ENCODE data around the gene CALR3.
"Not testable (repeated sequence)": the region's sequence is repeated elsewhere in the genome, so short reads cannot be mapped to it uniquely, and the experiment has no call there.

CALR3 gene

DNA sequence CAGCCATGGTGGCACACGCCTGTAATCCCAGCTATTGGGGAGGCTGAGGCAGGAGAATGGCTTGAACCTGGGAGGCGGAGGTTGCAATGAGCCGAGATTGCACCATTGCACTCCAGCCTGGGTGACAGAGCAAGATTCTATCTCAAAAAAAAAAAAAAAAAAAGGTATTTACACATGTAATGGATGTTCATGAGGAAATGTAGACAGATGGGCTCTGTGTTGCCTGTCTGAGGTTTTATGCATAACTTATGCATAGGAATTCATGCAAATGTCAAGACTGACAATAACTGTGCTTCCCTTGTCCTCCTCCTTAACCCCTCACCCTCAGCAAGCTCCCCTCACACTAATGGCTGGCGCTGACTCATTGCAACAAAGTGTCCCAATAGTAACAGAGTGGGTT lies 9.5 kb downstream of the CALR3 start:
- not testable (repeated sequence) for H3K27me3 Mint-ChIP-seq, H3K4me3 Mint-ChIP-seq, H3K36me3 Mint-ChIP-seq, H3K9me3 Mint-ChIP-seq, DNase-seq, H3K27ac Mint-ChIP-seq, H3K4me1 Mint-ChIP-seq
- CTCF ChIA-PET, result interaction anchor here (0.6 to 1.6 kb wide), 2 partner anchors 14 to 851 kb away, joined by 3 read pairs; no protein-coding TSS in a partner anchor

- Mint-ChIP-seq H3K4me1 (no peaks in the 10 kb centered on the region), H3K9me3 (no peaks in the 10 kb centered on the region), H3K4me3 (no peak overlapping the region), H3K27ac (no peak overlapping the region), H3K36me3 (no peaks in the 10 kb centered on the region), H3K27me3 (peaks cover 15% of the 10 kb centered on the region)
- CTCF ChIA-PET, result no interaction called here
- no peak for DNase-seq
These were observed 13.2 kb downstream of the CALR3 start for GRCh38 chr19:16482745-16483144.

- Mint-ChIP-seq H3K27me3 (peaks cover 15% of the 10 kb centered on the region), H3K4me1 (no peaks in the 10 kb centered on the region), H3K4me3 (no peak overlapping the region), H3K9me3 (peaks cover 3% of the 10 kb centered on the region), H3K36me3 (no peaks in the 10 kb centered on the region), H3K27ac (no peak overlapping the region)
- DNase-seq, result no peak
- CTCF ChIA-PET, result no interaction called here
These were observed 18.7 kb downstream of the CALR3 start for GRCh38 chr19:16477311-16477710.

- H3K4me1 Mint-ChIP-seq, result no peaks in the 10 kb centered on the region
- peaks cover 3% of the 10 kb centered on the region for H3K9me3 Mint-ChIP-seq
- no peaks in the 10 kb centered on the region for H3K36me3 Mint-ChIP-seq
- CTCF ChIA-PET, result no interaction called here
- peaks cover 15% of the 10 kb centered on the region for H3K27me3 Mint-ChIP-seq
- no peak overlapping the region for H3K4me3 Mint-ChIP-seq
- no peak for DNase-seq
- no peak overlapping the region for H3K27ac Mint-ChIP-seq
These were observed 19.6 kb downstream of the CALR3 start for GRCh38 chr19:16476401-16476800.

DNA sequence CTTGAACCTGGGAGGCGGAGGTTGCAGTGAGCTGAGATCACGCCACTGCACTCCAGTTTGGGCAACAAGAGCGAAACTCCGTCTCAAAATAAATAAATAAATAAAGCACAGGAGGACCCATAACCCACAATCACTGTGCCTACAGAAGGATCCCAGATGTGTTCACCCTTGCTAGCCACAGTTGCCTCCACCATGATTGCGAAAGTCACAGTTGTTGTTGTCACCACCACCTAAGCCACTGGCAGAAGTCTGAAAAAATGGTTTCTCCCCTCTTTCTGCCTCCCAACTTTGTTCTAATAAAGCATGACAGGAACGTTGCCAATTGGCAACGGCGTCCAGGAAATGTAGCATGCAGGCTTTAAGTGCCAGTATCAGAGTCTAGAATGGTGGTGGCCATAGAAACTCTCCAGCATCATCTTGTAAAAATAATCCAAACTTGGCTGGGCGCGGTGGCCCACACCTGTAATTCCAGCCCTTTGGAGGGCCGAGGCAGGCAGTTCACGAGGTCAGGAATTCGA lies 22.0 kb downstream of the CALR3 start:
- H3K9me3 Mint-ChIP-seq, result peaks cover 3% of the 10 kb centered on the region
- peaks cover 22% of the 10 kb centered on the region for H3K4me1 Mint-ChIP-seq
- no peak for DNase-seq
- peaks cover 15% of the 10 kb centered on the region for H3K36me3 Mint-ChIP-seq
- CTCF ChIA-PET, result no interaction called here
- no peak overlapping the region for H3K27ac Mint-ChIP-seq
- H3K4me3 Mint-ChIP-seq, result no peak overlapping the region
- H3K27me3 Mint-ChIP-seq, result peaks cover 11% of the 10 kb centered on the region

DNA sequence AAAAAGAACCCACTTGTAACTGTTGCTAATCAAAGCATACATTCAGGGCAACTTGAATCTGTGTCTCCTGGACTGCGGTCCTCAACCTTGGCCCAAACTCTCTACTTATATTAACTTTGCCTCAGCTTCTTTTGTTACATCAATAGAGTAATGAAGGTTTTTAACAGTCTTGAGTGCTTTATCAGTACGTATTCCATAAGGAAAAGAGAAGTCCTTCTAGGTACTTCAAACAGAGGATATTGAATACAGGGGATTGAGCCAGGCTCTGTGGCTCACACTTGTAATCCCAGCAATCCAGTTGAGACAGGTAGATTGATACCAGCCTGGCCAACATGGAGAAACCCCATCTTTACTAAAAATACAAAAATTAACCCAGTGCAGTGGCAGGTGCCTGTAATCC lies 23.0 kb downstream of the CALR3 start:
- peaks cover 11% of the 10 kb centered on the region for H3K27me3 Mint-ChIP-seq
- peaks cover 19% of the 10 kb centered on the region for H3K36me3 Mint-ChIP-seq
- CTCF ChIA-PET, result no interaction called here
- H3K4me3 Mint-ChIP-seq, result peak overlapping the region; percentile 38
- H3K4me1 Mint-ChIP-seq, result peaks cover 27% of the 10 kb centered on the region
- DNase-seq, result no peak
- peaks cover 3% of the 10 kb centered on the region for H3K9me3 Mint-ChIP-seq
- no peak overlapping the region for H3K27ac Mint-ChIP-seq

- Mint-ChIP-seq H3K4me3 (peak overlapping the region; percentile 78), H3K4me1 (peaks cover 31% of the 10 kb centered on the region), H3K36me3 (peaks cover 19% of the 10 kb centered on the region)
- H3K27ac Mint-ChIP-seq, H3K27me3 Mint-ChIP-seq, H3K9me3 Mint-ChIP-seq, CTCF ChIA-PET, DNase-seq: not testable (repeated sequence)
These were observed 23.4 kb downstream of the CALR3 start for GRCh38 chr19:16472559-16472899.

DNA sequence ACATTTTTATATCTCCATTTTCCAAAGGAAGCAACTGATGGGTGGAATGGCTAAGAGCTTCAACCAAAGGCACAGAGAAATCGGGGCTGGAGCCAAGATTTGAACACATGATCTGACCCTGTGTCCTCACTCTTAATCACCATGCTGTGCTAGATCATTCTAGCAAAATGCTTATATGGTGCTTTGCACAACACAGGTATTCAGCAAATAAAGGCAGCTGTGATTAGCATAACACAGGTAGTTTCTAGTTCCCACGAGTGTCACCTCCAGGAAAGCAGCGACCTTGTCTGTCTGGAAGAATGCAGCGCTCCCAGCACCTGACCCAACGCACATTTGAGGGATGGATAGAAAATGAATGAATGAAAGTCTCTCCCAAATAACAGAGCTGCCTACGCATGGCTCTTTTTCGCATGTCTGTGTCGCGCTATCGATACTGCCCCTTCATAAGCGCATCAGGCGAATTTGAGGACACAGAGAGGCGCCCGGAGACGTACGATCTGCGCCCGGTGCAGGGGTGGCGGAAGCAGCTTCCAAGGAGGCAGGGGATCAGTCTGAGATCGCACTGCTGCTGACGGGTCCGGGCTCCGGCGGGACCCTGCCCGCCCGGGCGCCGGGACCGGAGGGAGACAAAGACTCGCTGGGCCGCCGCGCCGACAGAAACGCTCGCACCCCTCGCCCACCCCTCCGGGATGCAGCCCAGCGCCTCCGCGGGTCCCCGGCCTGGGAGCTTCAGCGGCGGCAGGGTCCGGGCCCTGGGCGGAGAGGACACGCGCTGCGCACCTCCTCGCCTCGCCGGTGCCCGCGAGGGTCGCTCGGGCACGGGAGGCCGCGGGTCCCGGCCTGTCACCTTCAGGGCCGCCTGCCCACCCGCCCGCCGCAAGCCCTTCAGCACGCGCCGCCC lies 24.8 kb downstream of the CALR3 start:
- DNase-seq, result peak; percentile 53
- Mint-ChIP-seq H3K27me3 (no peaks in the 10 kb centered on the region), H3K9me3 (peaks cover 3% of the 10 kb centered on the region), H3K4me1 (peaks cover 33% of the 10 kb centered on the region), H3K4me3 (peak overlapping the region; percentile 89), H3K27ac (peak overlapping the region; percentile 69), H3K36me3 (peaks cover 20% of the 10 kb centered on the region)
- CTCF ChIA-PET, result no interaction called here

GRCh38 chr19:16470541-16470910 lies 25.4 kb downstream of the CALR3 start:
- H3K27ac Mint-ChIP-seq, result peak overlapping the region; percentile 69
- CTCF ChIA-PET, result no interaction called here
- peak overlapping the region; percentile 89 for H3K4me3 Mint-ChIP-seq
- H3K4me1 Mint-ChIP-seq, result peaks cover 33% of the 10 kb centered on the region
- no peak for DNase-seq
- H3K9me3 Mint-ChIP-seq, result peaks cover 3% of the 10 kb centered on the region
- H3K27me3 Mint-ChIP-seq, result no peaks in the 10 kb centered on the region
- H3K36me3 Mint-ChIP-seq, result peaks cover 20% of the 10 kb centered on the region

- no peaks in the 10 kb centered on the region for H3K9me3 Mint-ChIP-seq
- H3K36me3 Mint-ChIP-seq, result peaks cover 20% of the 10 kb centered on the region
- CTCF ChIA-PET, result no interaction called here
- DNase-seq, result no peak
- no peak overlapping the region for H3K4me3 Mint-ChIP-seq
- H3K4me1 Mint-ChIP-seq, result peaks cover 41% of the 10 kb centered on the region
- no peaks in the 10 kb centered on the region for H3K27me3 Mint-ChIP-seq
- H3K27ac Mint-ChIP-seq, result no peak overlapping the region
These were observed 28.4 kb downstream of the CALR3 start for GRCh38 chr19:16467581-16467980.

GRCh38 chr19:16466802-16467427 lies 29.1 kb downstream of the CALR3 start:
- H3K9me3 Mint-ChIP-seq, CTCF ChIA-PET, H3K27ac Mint-ChIP-seq, H3K4me3 Mint-ChIP-seq, H3K27me3 Mint-ChIP-seq, DNase-seq: not testable (repeated sequence)
- Mint-ChIP-seq H3K36me3 (peaks cover 20% of the 10 kb centered on the region), H3K4me1 (peaks cover 41% of the 10 kb centered on the region)

DNA sequence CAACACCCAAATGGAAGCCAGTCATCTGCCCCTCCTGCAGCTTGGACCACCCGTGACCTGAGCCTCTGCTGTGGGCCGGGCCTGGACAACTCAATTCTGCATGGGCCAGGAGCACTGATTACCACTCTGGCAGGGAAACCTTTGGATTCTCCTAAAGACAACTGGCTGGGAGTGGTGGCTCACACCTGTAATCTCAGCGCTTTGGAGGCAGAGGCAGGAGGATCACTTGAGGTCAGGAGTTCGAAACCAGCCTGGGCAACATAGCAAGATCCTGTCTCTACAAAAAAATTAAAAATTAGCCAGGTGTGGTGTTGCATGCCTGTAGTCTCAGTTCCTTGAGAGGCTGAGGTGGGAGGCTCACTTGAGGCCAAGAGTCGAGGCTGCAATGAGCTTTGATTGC lies 30.7 kb downstream of the CALR3 start:
- no peak for DNase-seq
- CTCF ChIA-PET, result no interaction called here

DNA sequence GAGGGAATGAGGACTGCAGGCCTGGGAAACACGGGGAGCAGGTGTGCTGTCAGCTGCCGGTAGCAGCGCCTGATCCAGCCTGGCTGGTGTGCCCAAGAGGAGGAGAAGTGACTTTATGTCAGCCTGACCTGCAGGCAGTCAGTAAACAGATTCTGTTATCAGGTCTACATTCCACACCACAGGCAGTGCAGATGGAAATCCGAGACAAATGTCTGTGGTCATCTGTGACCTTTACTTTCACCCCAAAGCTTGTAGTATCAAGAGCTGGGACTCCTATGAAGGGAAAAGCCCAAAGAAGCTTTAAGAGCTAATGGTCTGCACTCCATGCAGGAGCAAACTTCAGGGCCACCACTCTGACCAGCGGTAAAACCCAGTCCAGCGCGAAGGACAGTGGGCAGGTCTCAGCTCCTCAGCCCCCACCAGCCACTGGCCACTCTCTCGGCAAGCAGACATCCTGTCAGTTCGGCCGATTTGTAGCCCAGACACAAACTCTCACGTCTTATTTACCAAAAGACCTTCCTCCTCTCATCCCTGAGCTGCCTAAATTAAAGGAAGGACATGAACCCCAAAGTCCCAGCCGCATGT lies 31.9 kb downstream of the CALR3 start:
- H3K36me3 Mint-ChIP-seq, result peaks cover 6% of the 10 kb centered on the region
- DNase-seq, result no peak
- H3K27ac Mint-ChIP-seq, result no peak overlapping the region
- CTCF ChIA-PET, result no interaction called here
- no peaks in the 10 kb centered on the region for H3K27me3 Mint-ChIP-seq
- no peaks in the 10 kb centered on the region for H3K9me3 Mint-ChIP-seq
- H3K4me1 Mint-ChIP-seq, result peaks cover 21% of the 10 kb centered on the region
- no peak overlapping the region for H3K4me3 Mint-ChIP-seq

More for the DNA sequence above, 30.7 kb downstream of the CALR3 start:
- H3K4me3 Mint-ChIP-seq, result no peak overlapping the region
- no peak overlapping the region for H3K27ac Mint-ChIP-seq
- no peaks in the 10 kb centered on the region for H3K9me3 Mint-ChIP-seq
- H3K36me3 Mint-ChIP-seq, result peaks cover 13% of the 10 kb centered on the region
- H3K4me1 Mint-ChIP-seq, result peaks cover 31% of the 10 kb centered on the region
- no peaks in the 10 kb centered on the region for H3K27me3 Mint-ChIP-seq

DNA sequence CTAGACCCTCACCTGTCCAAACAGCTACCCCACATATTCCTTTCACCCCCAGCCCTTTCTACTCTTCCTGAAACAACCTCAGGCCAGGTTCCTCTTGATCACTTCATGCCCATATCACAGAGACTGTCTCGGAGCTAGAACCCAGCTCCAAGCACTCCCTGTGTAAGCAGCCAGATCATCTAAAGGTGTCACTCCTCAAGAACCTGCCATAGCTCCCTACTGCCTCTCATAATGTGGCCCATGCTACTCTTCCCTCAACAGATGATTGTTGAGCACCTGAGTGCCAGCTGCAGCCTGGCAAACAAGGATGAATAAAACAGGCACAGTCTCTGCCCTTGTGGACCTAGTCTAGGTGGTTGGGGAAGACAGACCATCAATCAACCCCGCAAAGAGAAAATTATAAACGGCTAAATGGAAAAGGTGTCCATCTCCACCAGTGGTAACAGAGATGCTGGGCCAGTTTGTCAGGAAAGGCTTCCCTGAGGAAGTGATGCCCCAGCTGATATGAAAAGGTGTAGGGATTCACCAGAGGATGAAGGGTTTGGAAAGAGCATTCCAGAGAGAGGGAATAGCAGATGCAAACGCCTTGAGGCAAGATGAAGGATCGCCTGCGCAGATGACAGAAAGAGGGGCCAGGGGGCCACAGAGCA lies 32.5 kb downstream of the CALR3 start:
- no peak for DNase-seq
- peaks cover 18% of the 10 kb centered on the region for H3K4me1 Mint-ChIP-seq
- peaks cover 1% of the 10 kb centered on the region for H3K36me3 Mint-ChIP-seq
- no peak overlapping the region for H3K4me3 Mint-ChIP-seq
- no peak overlapping the region for H3K27ac Mint-ChIP-seq
- no peaks in the 10 kb centered on the region for H3K27me3 Mint-ChIP-seq
- CTCF ChIA-PET, result interaction anchor here (0.8 kb wide), 1 partner anchor 135 kb away, joined by 3 read pairs; no protein-coding TSS in a partner anchor
- no peaks in the 10 kb centered on the region for H3K9me3 Mint-ChIP-seq
